Germinal center (tissue), 1 donor: ENCODE results near the gene TPCN2.

Experiments used
- DNase-seq: peaks from one replicate; pipeline ENCODE4 v3.0.0; 2012; ENCODE audit warnings: mixed read lengths, low spot score

Gene TPCN2

GRCh38 chr11:69152733-69153421, 104.1 kb downstream of the TPCN2 start:
- no peak for DNase-seq

GRCh38 chr11:69153661-69154060, 104.9 kb downstream of the TPCN2 start:
- no peak for DNase-seq

GRCh38 chr11:69154211-69154913, 105.6 kb downstream of the TPCN2 start:
- no peak for DNase-seq

GRCh38 chr11:69154938-69155301, 106.2 kb downstream of the TPCN2 start:
- no peak for DNase-seq

- DNase-seq: no peak
These were observed 106.8 kb downstream of the TPCN2 start, which contains the start of gene SMIM38 for GRCh38 chr11:69155302-69156234. Gene SMIM38 (plus strand): TSS chr11:69155935. CDS start chr11:69157847, 1,912 bp downstream.

GRCh38 chr11:69156235-69156639, 107.5 kb downstream of the TPCN2 start:
- DNase-seq: no peak

- no peak for DNase-seq
These were observed 108.0 kb downstream of the TPCN2 start for GRCh38 chr11:69156673-69157155.

GRCh38 chr11:69157156-69157821, 108.6 kb downstream of the TPCN2 start:
- DNase-seq: no peak

- no peak for DNase-seq
These were observed 109.1 kb downstream of the TPCN2 start for GRCh38 chr11:69157822-69158231.

GRCh38 chr11:69158301-69159149, 109.8 kb downstream of the TPCN2 start:
- DNase-seq: no peak

GRCh38 chr11:69159150-69159852, 110.6 kb downstream of the TPCN2 start:
- DNase-seq: no peak

GRCh38 chr11:69160296-69161116, 111.8 kb downstream of the TPCN2 start:
- DNase-seq: no peak

- DNase-seq: no peak
These were observed 112.3 kb downstream of the TPCN2 start for GRCh38 chr11:69161117-69161407.

GRCh38 chr11:69162505-69162904, 113.8 kb downstream of the TPCN2 start:
- no peak for DNase-seq

GRCh38 chr11:69163842-69164241, 115.1 kb downstream of the TPCN2 start:
- DNase-seq: no peak

GRCh38 chr11:69164824-69165223, 116.1 kb downstream of the TPCN2 start:
- no peak for DNase-seq

GRCh38 chr11:69165775-69166174, 117.0 kb downstream of the TPCN2 start:
- no peak for DNase-seq

GRCh38 chr11:69166218-69167115, 117.7 kb downstream of the TPCN2 start:
- peak; percentile 53 for DNase-seq
